SK-N-SH (cell line): Measurements from ENCODE around the gene GREM2. TPM values are rescaled to one million over a fixed set of nuclear protein-coding genes. Genes with fewer than 3 reads are reported as not detected.
A peak's percentile ranks its signal among the peaks of the same experiment; 100 is the strongest.

ENCODE experiments used
- CTCF ChIA-PET: fragments of 300-600, 350-600 bp; formaldehyde crosslinking; extraction: SDS; loops from one replicate; lab custom pipeline; 2021; lab: Yijun Ruan, JAX
- POLR2A ChIA-PET: fragments of 350-600 bp; sonication (Branson Sonifier 250); formaldehyde crosslinking; extraction: SDS; loops from one replicate; lab custom pipeline; 2020; ENCODE audit warnings: antibody characterized with exemption, inconsistent platforms; lab: Yijun Ruan, JAX
- DNase-seq: peaks from one replicate; pipeline ENCODE4 v3.0.0; 2012
- H2AFZ ChIP-seq: fragments of 200-600 bp; sonication (generic); 2 replicates; pipeline ENCODE4 v1.8.1; 2016; ENCODE audit warnings: antibody characterized with exemption, mild to moderate bottlenecking, low read depth
- H3F3A ChIP-seq: fragments of 200-600 bp; sonication (generic); replicated peaks from 2 replicates; pipeline ENCODE3; 2016; ENCODE audit warnings: antibody characterized with exemption, mild to moderate bottlenecking; ENCODE audit not compliant: insufficient read depth
- H3K27ac ChIP-seq, 2 experiments: fragments of 200-500 bp in 1 of 2; fragments of 200-600 bp in 1 of 2; sonication (Bioruptor generic) in 1 of 2; sonication (generic), shearing (Covaris generic) in 1 of 2; 2 replicates each; pipeline versions ENCODE4 v1.5.1 to v1.6.1; 2014 to 2016; ENCODE audit warnings: low read depth in 2 of 2, inconsistent platforms in 1 of 2, low read length in 1 of 2, mild to moderate bottlenecking in 1 of 2, mixed read lengths in 1 of 2
- H3K27me3 ChIP-seq: fragments of 200-600 bp; sonication (generic), shearing (Covaris generic); 2 replicates; pipeline ENCODE4 v1.6.1; 2016; ENCODE audit warnings: mixed run types; ENCODE audit not compliant: insufficient read depth
- H3K36me3 ChIP-seq, 2 experiments: fragments of 200-500 bp in 1 of 2; fragments of 200-600 bp in 1 of 2; sonication (Bioruptor generic) in 1 of 2; sonication (generic) in 1 of 2; replicated peaks in 1 of 2; 2 replicates each; pipeline versions ENCODE3 to v1.5.1; 2014 to 2016; ENCODE audit warnings: low read length in 1 of 2, mild to moderate bottlenecking in 1 of 2; ENCODE audit not compliant: insufficient read depth in 2 of 2, control insufficient read depth in 1 of 2
- H3K4me1 ChIP-seq, 2 experiments: fragments of 200-500 bp in 1 of 2; fragments of 200-600 bp in 1 of 2; sonication (Bioruptor generic) in 1 of 2; sonication (generic), shearing (Covaris generic) in 1 of 2; 2 replicates each; pipeline versions ENCODE4 v1.5.1 to v1.6.1; 2014 to 2016; ENCODE audit warnings: low read depth in 1 of 2, low read length in 1 of 2, mixed run types in 1 of 2; ENCODE audit not compliant: insufficient read depth in 2 of 2, control insufficient read depth in 1 of 2
- H3K4me2 ChIP-seq: fragments of 200-600 bp; sonication (generic), shearing (Covaris generic); 2 replicates; pipeline ENCODE4 v1.6.1; 2017; ENCODE audit warnings: mixed run types
- H3K4me3 ChIP-seq, 2 experiments: fragments of 200-500 bp in 1 of 2; fragments of 200-600 bp in 1 of 2; sonication (Bioruptor generic) in 1 of 2; sonication (generic), shearing (Covaris generic) in 1 of 2; 2 replicates each; pipeline versions ENCODE4 v1.5.1 to v1.8.1; 2014 to 2016; ENCODE audit warnings: low read depth in 2 of 2, inconsistent platforms in 1 of 2, low read length in 1 of 2, mild to moderate bottlenecking in 1 of 2, mixed read lengths in 1 of 2, moderate library complexity in 1 of 2
- H3K79me2 ChIP-seq: fragments of 200-600 bp; sonication (generic); 2 replicates; pipeline ENCODE4 v1.8.1; 2017; ENCODE audit warnings: mild to moderate bottlenecking; ENCODE audit not compliant: insufficient read depth
- H3K9ac ChIP-seq: fragments of 200-600 bp; sonication (generic); 2 replicates; pipeline ENCODE4 v1.6.1; 2017; ENCODE audit warnings: mixed run types
- H3K9me2 ChIP-seq: fragments of 200-600 bp; sonication (generic); 2 replicates; pipeline ENCODE4 v1.6.1; 2017; ENCODE audit warnings: mixed run types
- H3K9me3 ChIP-seq: fragments of 200-600 bp; sonication (generic); 2 replicates; pipeline ENCODE4 v1.6.1; 2017; ENCODE audit warnings: mixed run types, mild to moderate bottlenecking, moderate library complexity
- H4K20me1 ChIP-seq: fragments of 200-600 bp; sonication (generic); 2 replicates; pipeline ENCODE4 v1.6.1; 2017; ENCODE audit warnings: mild to moderate bottlenecking, mixed run types; ENCODE audit not compliant: insufficient read depth
- CTCF ChIP-seq: fragments of 200-600 bp; sonication (generic); IDR thresholded peaks from 2 replicates; pipeline ENCODE4 v1.6.1; 2017; ENCODE audit warnings: antibody characterized with exemption, mild to moderate bottlenecking, moderate library complexity
- GABPA ChIP-seq: IDR thresholded peaks from 2 replicates; pipeline ENCODE4 v1.4.0; 2012; ENCODE audit warnings: low read depth, mild to moderate bottlenecking
- JUND ChIP-seq: IDR thresholded peaks from 2 replicates; pipeline ENCODE4 v1.4.0; 2012
- MAX ChIP-seq: IDR thresholded peaks from 2 replicates; pipeline ENCODE4 v1.4.0; 2012; ENCODE audit warnings: low read depth
- MEF2A ChIP-seq: IDR thresholded peaks from 2 replicates; pipeline ENCODE4 v1.4.0; 2012; ENCODE audit warnings: low read depth, borderline replicate concordance
- NFIC ChIP-seq: IDR thresholded peaks from 2 replicates; pipeline ENCODE4 v1.4.0; 2012; ENCODE audit warnings: borderline replicate concordance
- RCOR1 ChIP-seq: fragments of 150-350 bp; IDR thresholded peaks from 2 replicates; pipeline ENCODE4 v1.6.1; 2017; ENCODE audit warnings: antibody characterized with exemption, low read length
- RXRA ChIP-seq: IDR thresholded peaks from 2 replicates; pipeline ENCODE4 v1.4.0; 2012; ENCODE audit warnings: low read depth, mild to moderate bottlenecking, borderline replicate concordance
- TAF1 ChIP-seq: IDR thresholded peaks from 2 replicates; pipeline ENCODE4 v1.6.1; 2012; ENCODE audit warnings: low read depth, mild to moderate bottlenecking, low read length, moderate library complexity, borderline replicate concordance
- ZBTB33 ChIP-seq: IDR thresholded peaks from 2 replicates; pipeline ENCODE4 v1.4.0; 2012; ENCODE audit warnings: low read depth, borderline replicate concordance
- WGBS: methylation state at CpG from one replicate; pipeline ENCODE4 v1.1.6; 2017; ENCODE audit warnings: low lambda C conversion rate; 5-methylcytosine and 5-hydroxymethylcytosine counted together
- polyA plus RNA-seq, 3 experiments: library from polyadenylated mRNA; depleted of rRNA; stranded (reverse); fragments of >200 nt; gene quantifications; 2 replicates each; pipeline ENCODE4 v1.2.3, GENCODE V29; 2012

GREM2 gene
- polyA plus RNA-seq, 1 of the 3 experiments (the other 2 are of a cell fraction) = 0.94 TPM

- ChIA-PET CTCF (interaction anchor here (0.8 to 1.6 kb wide), 5 partner anchors 12 to 108 kb away, joined by 3 to 4 read pairs (median 3); no protein-coding TSS in a partner anchor), POLR2A (no interaction called here)
- Histone ChIP-seq H4K20me1 (no peaks in the 10 kb centered on the region), H3K4me1 (peaks cover 7 to 8% of the 10 kb centered on the region in 2 experiments; a peak in 3 of 4 replicates), H3K27me3 (no peaks in the 10 kb centered on the region), H3K4me3 (peak overlapping the region; percentile 24 to 27; a peak in 3 of 4 replicates), H3K79me2 (no peaks in the 10 kb centered on the region), H3K9me2 (no peaks in the 10 kb centered on the region), H3K4me2 (no peak overlapping the region; the same call in 1 of the 2 replicates), H3K9ac (no peak overlapping the region), H3K27ac (no peak overlapping the region), H2AFZ (peak overlapping the region; percentile 69; the same call in 1 of the 2 replicates), H3K36me3 (no peaks in the 10 kb centered on the region), H3K9me3 (no peaks in the 10 kb centered on the region), H3F3A (peaks cover 7% of the 10 kb centered on the region)
- WGBS = 63% methylated on average over 34 of the region's 52 CpGs
- DNase-seq = peak; percentile 64
- TF ChIP-seq NFIC (peak; percentile 67), MEF2A (no peak), JUND (no peak), RCOR1 (no peak)
These were observed 119.0 kb downstream of the GREM2 start for GRCh38 chr1:240492832-240493440.

- H3K9ac ChIP-seq = no peak overlapping the region
- no peaks in the 10 kb centered on the region for H3K79me2 ChIP-seq
- 0 out of 2 replicates have a peak overlapping the region, but pooled peaks have one; percentile 1 for H3K4me2 ChIP-seq
- no peak overlapping the region for H3K4me3 ChIP-seq
- H3K4me1 ChIP-seq = peaks cover 0 to 8% of the 10 kb centered on the region in 2 experiments; a peak in 1 of 4 replicates
- ChIA-PET POLR2A (no interaction called here), CTCF (no interaction called here)
- H3F3A ChIP-seq = peaks cover 7% of the 10 kb centered on the region
- no peaks in the 10 kb centered on the region for H4K20me1 ChIP-seq
- 91% methylated on average over 7 of the region's 7 CpGs for WGBS
- H2AFZ ChIP-seq = no peak overlapping the region
- DNase-seq = no peak
- no peaks in the 10 kb centered on the region for H3K27me3 ChIP-seq
- H3K9me2 ChIP-seq = no peaks in the 10 kb centered on the region
- H3K36me3 ChIP-seq = no peaks in the 10 kb centered on the region
- no peak overlapping the region for H3K27ac ChIP-seq
- TF ChIP-seq GABPA = no peak
- TF ChIP-seq TAF1 = no peak
- TF ChIP-seq RXRA = no peak
- TF ChIP-seq NFIC = no peak
- no peak for TF ChIP-seq CTCF
- no peak for TF ChIP-seq ZBTB33
- no peak for TF ChIP-seq MAX
- no peaks in the 10 kb centered on the region for H3K9me3 ChIP-seq
These were observed 120.2 kb downstream of the GREM2 start for GRCh38 chr1:240491796-240492195.
